Measurements from ENCODE around the gene CLECL1. TPM values are rescaled to one million over a fixed set of nuclear protein-coding genes. Genes with fewer than 3 reads are reported as not detected.

Gene CLECL1
- total RNA-seq, 1 experiment from 2014 or later: not detected

DNA sequence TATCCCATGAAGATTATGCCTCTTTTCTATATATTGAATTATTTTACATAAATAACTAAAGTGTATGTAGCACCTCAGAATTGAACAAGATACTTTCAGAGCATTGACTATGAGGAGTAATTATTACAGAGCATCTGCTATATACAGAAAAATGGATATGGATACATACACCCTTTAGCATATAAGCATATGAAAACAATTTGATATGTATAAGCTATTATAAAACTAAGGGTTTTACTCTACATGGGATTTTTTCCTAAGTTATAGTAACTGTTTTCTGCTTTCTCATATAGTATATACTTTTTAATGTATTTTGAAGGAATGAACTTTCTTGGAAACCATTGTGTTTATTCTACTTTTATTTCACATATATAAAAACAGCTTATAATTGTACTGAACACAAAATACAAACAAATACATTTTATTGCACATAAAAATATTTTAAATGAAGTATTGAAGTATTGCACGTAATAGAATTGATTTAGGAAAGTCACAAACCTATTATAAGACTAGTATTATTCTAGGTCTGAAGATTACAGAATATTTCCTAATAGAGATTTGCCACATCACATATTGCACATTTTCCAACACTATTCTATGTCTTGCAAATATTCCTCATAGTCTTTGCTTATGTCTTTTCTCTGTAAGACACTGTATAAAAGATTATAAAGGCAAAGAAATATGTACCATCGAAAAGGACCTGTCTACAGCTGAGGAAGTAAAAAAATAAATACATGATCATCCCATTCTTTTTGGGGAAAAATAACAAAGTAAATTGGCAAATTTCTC is 19.4 kb upstream of the CLECL1 start:
- Histone ChIP-seq H3K27me3 (ENCODE audit: insufficient read depth, low read length) (peaks cover 30% of the 10 kb centered on the region), H3K4me2 (ENCODE audit: low read length) (no peak overlapping the region), H3K9ac (ENCODE audit: low read length) (no peak overlapping the region), H3K9me3 (ENCODE audit: control insufficient read depth in 1 of 2, insufficient read depth in 1 of 2, low read depth in 1 of 2, low read length in 2 of 2) (no peaks in the 10 kb centered on the region), H3K4me1 (ENCODE audit: control insufficient read depth in 1 of 2, insufficient read depth in 2 of 2, low read length in 2 of 2) (peaks cover 0 to 3% of the 10 kb centered on the region in 2 experiments; a peak in 2 of 4 replicates), H3K36me3 (ENCODE audit: control insufficient read depth in 1 of 2, insufficient read depth in 2 of 2, low read length in 2 of 2) (no peaks in the 10 kb centered on the region), H4K20me1 (ENCODE audit: insufficient read depth) (no peaks in the 10 kb centered on the region), H3K27ac (ENCODE audit: low read depth, low read length) (no peak overlapping the region), H3K9me2 (ENCODE audit: insufficient read depth) (no peaks in the 10 kb centered on the region), H3K79me2 (ENCODE audit: insufficient read depth, low read length) (no peaks in the 10 kb centered on the region), H3K4me3 (replicated peaks in 1 of 2; ENCODE audit: low read depth in 1 of 2, low read length in 2 of 2) (no peak overlapping the region), H2AFZ (ENCODE audit: low read depth, low read length, poor library complexity, severe bottlenecking) (no peak overlapping the region)
- TF ChIP-seq SIN3A (IDR thresholded peaks at IDR 0.05; ENCODE audit: low read depth): no peak
- TF ChIP-seq YY1 (IDR thresholded peaks at IDR 0.05; ENCODE audit: extremely low read depth, insufficient replicate concordance, low read depth, low read length): no peak
- no peak for TF ChIP-seq EZH2phosphoT487 (IDR thresholded peaks at IDR 0.05; ENCODE audit: borderline replicate concordance)
- no peak for TF ChIP-seq SP1 (IDR thresholded peaks at IDR 0.05; ENCODE audit: low read depth)
- no peak for TF ChIP-seq TCF7L2 (IDR thresholded peaks at IDR 0.05; ENCODE audit: borderline replicate concordance, extremely low read depth, insufficient read depth, insufficient read length)
- TF ChIP-seq CEBPB (IDR thresholded peaks at IDR 0.05; ENCODE audit: low read depth): no peak
- TF ChIP-seq ELF1 (IDR thresholded peaks at IDR 0.05; ENCODE audit: borderline replicate concordance, low read depth): no peak
- no peak for TF ChIP-seq JUND (IDR thresholded peaks at IDR 0.05)
- TF ChIP-seq SRF (IDR thresholded peaks at IDR 0.05; ENCODE audit: low read depth): no peak
- TF ChIP-seq FOSL1 (IDR thresholded peaks at IDR 0.05; ENCODE audit: low read depth): no peak
- no peak for TF ChIP-seq RAD21 (IDR thresholded peaks at IDR 0.05; ENCODE audit: low read depth)
- TF ChIP-seq, protein P1, sequence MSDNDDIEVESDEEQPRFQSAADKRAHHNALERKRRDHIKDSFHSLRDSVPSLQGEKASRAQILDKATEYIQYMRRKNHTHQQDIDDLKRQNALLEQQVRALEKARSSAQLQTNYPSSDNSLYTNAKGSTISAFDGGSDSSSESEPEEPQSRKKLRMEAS (IDR thresholded peaks at IDR 0.05): no peak
- no peak for TF ChIP-seq ZNF274 (IDR thresholded peaks at IDR 0.05; ENCODE audit: low read depth, low read length)
- no peak for TF ChIP-seq CBX3 (IDR thresholded peaks at IDR 0.05; ENCODE audit: low read depth)
- TF ChIP-seq, protein P2, sequence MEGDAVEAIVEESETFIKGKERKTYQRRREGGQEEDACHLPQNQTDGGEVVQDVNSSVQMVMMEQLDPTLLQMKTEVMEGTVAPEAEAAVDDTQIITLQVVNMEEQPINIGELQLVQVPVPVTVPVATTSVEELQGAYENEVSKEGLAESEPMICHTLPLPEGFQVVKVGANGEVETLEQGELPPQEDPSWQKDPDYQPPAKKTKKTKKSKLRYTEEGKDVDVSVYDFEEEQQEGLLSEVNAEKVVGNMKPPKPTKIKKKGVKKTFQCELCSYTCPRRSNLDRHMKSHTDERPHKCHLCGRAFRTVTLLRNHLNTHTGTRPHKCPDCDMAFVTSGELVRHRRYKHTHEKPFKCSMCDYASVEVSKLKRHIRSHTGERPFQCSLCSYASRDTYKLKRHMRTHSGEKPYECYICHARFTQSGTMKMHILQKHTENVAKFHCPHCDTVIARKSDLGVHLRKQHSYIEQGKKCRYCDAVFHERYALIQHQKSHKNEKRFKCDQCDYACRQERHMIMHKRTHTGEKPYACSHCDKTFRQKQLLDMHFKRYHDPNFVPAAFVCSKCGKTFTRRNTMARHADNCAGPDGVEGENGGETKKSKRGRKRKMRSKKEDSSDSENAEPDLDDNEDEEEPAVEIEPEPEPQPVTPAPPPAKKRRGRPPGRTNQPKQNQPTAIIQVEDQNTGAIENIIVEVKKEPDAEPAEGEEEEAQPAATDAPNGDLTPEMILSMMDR (IDR thresholded peaks at IDR 0.05 in 2 of 3, conservative IDR thresholded peaks at IDR 0.05 in 1 of 3; ENCODE audit: borderline replicate concordance in 1 of 3, insufficient read depth in 1 of 3, low read depth in 2 of 3, low read length in 2 of 3): no peak
- no peak for TF ChIP-seq ZFX (IDR thresholded peaks at IDR 0.05)
- TF ChIP-seq, protein P3, sequence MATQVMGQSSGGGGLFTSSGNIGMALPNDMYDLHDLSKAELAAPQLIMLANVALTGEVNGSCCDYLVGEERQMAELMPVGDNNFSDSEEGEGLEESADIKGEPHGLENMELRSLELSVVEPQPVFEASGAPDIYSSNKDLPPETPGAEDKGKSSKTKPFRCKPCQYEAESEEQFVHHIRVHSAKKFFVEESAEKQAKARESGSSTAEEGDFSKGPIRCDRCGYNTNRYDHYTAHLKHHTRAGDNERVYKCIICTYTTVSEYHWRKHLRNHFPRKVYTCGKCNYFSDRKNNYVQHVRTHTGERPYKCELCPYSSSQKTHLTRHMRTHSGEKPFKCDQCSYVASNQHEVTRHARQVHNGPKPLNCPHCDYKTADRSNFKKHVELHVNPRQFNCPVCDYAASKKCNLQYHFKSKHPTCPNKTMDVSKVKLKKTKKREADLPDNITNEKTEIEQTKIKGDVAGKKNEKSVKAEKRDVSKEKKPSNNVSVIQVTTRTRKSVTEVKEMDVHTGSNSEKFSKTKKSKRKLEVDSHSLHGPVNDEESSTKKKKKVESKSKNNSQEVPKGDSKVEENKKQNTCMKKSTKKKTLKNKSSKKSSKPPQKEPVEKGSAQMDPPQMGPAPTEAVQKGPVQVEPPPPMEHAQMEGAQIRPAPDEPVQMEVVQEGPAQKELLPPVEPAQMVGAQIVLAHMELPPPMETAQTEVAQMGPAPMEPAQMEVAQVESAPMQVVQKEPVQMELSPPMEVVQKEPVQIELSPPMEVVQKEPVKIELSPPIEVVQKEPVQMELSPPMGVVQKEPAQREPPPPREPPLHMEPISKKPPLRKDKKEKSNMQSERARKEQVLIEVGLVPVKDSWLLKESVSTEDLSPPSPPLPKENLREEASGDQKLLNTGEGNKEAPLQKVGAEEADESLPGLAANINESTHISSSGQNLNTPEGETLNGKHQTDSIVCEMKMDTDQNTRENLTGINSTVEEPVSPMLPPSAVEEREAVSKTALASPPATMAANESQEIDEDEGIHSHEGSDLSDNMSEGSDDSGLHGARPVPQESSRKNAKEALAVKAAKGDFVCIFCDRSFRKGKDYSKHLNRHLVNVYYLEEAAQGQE (IDR thresholded peaks at IDR 0.05; ENCODE audit: low read depth): no peak
- CTCF ChIA-PET: interaction anchor here (1.5 to 5.4 kb wide), 4 partner anchors 9 to 388 kb away, joined by 3 to 68 read pairs (median 25); partner anchors contain the start of gene CD69
- RAD21 ChIA-PET (ENCODE audit: low non-redundant PET in 1 of 2, low total read pairs in 2 of 2, uncharacterized antibody in 2 of 2, unreplicated experiment in 2 of 2): no interaction called here
- BruUV-seq (replicated peaks): no TSS peak
- no peak for ATAC-seq
- intact Hi-C loops (cut with micrococcal nuclease): no loop called here
- DNase-seq (ENCODE audit: low read depth, low spot score): no peak
- POLR2A ChIA-PET: no interaction called here

Data from HCT116 (cell line).